ENCODE results near the gene DPP10. TPM values are rescaled to one million over a fixed set of nuclear protein-coding genes. Genes with fewer than 3 reads are reported as not detected.
"Not testable (repeated sequence)": the region's sequence is repeated elsewhere in the genome, so short reads cannot be mapped to it uniquely, and the experiment has no call there.

The DPP10 gene
- total RNA-seq, 1 donor = not detected

- TF ChIP-seq CTCF (IDR thresholded peaks at IDR 0.05; ENCODE audit: insufficient read depth, low read length) = no peak
- no peak overlapping the region for H3K4me3 ChIP-seq (ENCODE audit: low read depth, low read length)
- DNase-seq (ENCODE audit: low read depth) = no peak
Observed at GRCh38 chr2:115396579-115396978, 954.1 kb downstream of the DPP10 start.

- TF ChIP-seq CTCF (IDR thresholded peaks at IDR 0.05; ENCODE audit: insufficient read depth, low read length) = no peak
- no peak for DNase-seq (ENCODE audit: low read depth)
- H3K4me3 ChIP-seq (ENCODE audit: low read depth, low read length) = no peak overlapping the region
Observed at GRCh38 chr2:115400940-115401339, 958.5 kb downstream of the DPP10 start.

- DNase-seq (ENCODE audit: low read depth) = no peak
- TF ChIP-seq CTCF (IDR thresholded peaks at IDR 0.05; ENCODE audit: insufficient read depth, low read length) = no peak
Observed at GRCh38 chr2:115412501-115412900, 970.1 kb downstream of the DPP10 start.

GRCh38 chr2:115413791-115414190, 971.4 kb downstream of the DPP10 start:
- H3K4me3 ChIP-seq (ENCODE audit: low read depth, low read length) = no peak overlapping the region
- TF ChIP-seq CTCF (IDR thresholded peaks at IDR 0.05; ENCODE audit: insufficient read depth, low read length) = no peak
- DNase-seq (ENCODE audit: low read depth) = no peak

More at GRCh38 chr2:115412501-115412900, 970.1 kb downstream of the DPP10 start:
- H3K4me3 ChIP-seq (ENCODE audit: low read depth, low read length) = no peak overlapping the region

GRCh38 chr2:115414466-115414865, 972.0 kb downstream of the DPP10 start:
- H3K4me3 ChIP-seq (ENCODE audit: low read depth, low read length) = no peak overlapping the region
- no peak for TF ChIP-seq CTCF (IDR thresholded peaks at IDR 0.05; ENCODE audit: insufficient read depth, low read length)
- no peak for DNase-seq (ENCODE audit: low read depth)

- no peak overlapping the region for H3K4me3 ChIP-seq (ENCODE audit: low read depth, low read length)
- no peak for DNase-seq (ENCODE audit: low read depth)
- TF ChIP-seq CTCF (IDR thresholded peaks at IDR 0.05; ENCODE audit: insufficient read depth, low read length) = no peak
Observed at GRCh38 chr2:115422004-115422634, 979.7 kb downstream of the DPP10 start.

- no peak for DNase-seq (ENCODE audit: low read depth)
- no peak overlapping the region for H3K4me3 ChIP-seq (ENCODE audit: low read depth, low read length)
- TF ChIP-seq CTCF (IDR thresholded peaks at IDR 0.05; ENCODE audit: insufficient read depth, low read length) = no peak
Observed at GRCh38 chr2:115427436-115427835, 985.0 kb downstream of the DPP10 start.

GRCh38 chr2:115440746-115441145, 998.3 kb downstream of the DPP10 start:
- H3K4me3 ChIP-seq (ENCODE audit: low read depth, low read length); DNase-seq (ENCODE audit: low read depth): not testable (repeated sequence)
